Frontal cortex (tissue), 4 donors: ENCODE results near the gene GOLGA6L24. TPM values are rescaled to one million over a fixed set of nuclear protein-coding genes. Genes with fewer than 3 reads are reported as not detected.
"Not testable (repeated sequence)": the region's sequence is repeated elsewhere in the genome, so short reads cannot be mapped to it uniquely, and the experiment has no call there.

Experiments used
- DNase-seq, 2 donors: peaks; one replicate each; pipeline ENCODE4 v3.0.0; 2012; ENCODE audit warnings: low spot score in 2 of 2
- FAIRE-seq: peaks from 2 replicates; lab custom pipeline; 2012; peaks lifted over from hg19 to GRCh38; lab: Jason Lieb, UNC
- small RNA-seq: library from RNA; depleted of rRNA; stranded (forward); fragments of <200 nt; gene quantifications from one replicate; pipeline ENCODE3, GENCODE V24; 2014
- total RNA-seq: library from RNA; depleted of rRNA; stranded (reverse); fragments of >200 nt; gene quantifications from one replicate; pipeline ENCODE4 v1.2.3, GENCODE V29; 2014
- donor health status: control.
- donor health status: control.
- donor health status: control.

The GOLGA6L24 gene
- total RNA-seq, result not detected

GRCh38 chr15:28357984-28358383, at the start of gene GOLGA6L24:
TSS of gene GOLGA6L24 (minus strand) at chr15:28358084. CDS start at chr15:28358023, 61 bp downstream.
- DNase-seq, FAIRE-seq: not testable (repeated sequence)

- not testable (repeated sequence) for DNase-seq, FAIRE-seq
These were observed 45.0 kb upstream of the GOLGA6L24 start for GRCh38 chr15:28402774-28403435.

DNA sequence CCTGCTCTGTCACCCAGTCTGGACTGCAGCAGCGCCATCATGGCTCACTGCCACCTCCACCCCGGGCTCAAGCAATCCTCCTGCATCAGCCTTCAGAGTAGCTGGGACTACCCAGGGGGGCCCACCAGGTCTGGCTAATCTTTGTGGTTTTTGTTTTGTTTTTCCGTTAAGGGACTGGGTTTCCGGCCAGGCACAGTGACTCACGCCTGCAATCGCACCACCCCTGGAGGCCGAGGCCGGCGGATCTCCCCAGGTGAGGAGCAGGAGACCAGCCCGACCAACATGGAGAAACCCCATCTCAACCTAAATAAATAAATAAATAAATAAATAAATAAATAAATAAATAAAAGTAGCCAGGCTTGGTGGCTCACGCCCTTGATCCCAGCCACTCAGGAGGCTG, 38.1 kb upstream of the GOLGA6L24 start:
- DNase-seq, FAIRE-seq: not testable (repeated sequence)

GRCh38 chr15:28380053-28380452, 22.2 kb upstream of the GOLGA6L24 start:
- FAIRE-seq, DNase-seq: not testable (repeated sequence)

DNA sequence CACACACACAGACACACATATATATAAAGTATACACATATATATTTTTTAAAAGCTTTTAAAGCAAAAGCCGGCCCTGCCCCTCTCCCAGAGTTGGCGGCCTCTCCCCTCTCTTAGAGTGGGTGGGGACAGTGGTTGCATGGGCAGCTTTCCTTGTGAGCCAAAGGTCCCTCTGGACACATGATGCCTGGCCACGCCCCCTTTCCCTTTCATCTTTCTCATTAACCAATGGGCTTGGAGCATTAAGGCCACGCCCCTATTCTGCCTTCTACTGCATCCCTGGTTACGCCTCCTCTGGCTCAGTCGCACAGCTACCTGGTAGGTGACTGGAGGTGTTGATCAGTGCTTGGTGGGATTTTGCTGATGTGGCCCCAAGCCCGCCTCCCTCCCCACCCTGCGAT, 20.5 kb upstream of the GOLGA6L24 start, which contains the start of gene GOLGA8F:
TSS of gene GOLGA8F (plus strand) at position 301 of the 400 bp plus-strand sequence. CDS start at position 399, 98 bp downstream.
- not testable (repeated sequence) for FAIRE-seq

DNA sequence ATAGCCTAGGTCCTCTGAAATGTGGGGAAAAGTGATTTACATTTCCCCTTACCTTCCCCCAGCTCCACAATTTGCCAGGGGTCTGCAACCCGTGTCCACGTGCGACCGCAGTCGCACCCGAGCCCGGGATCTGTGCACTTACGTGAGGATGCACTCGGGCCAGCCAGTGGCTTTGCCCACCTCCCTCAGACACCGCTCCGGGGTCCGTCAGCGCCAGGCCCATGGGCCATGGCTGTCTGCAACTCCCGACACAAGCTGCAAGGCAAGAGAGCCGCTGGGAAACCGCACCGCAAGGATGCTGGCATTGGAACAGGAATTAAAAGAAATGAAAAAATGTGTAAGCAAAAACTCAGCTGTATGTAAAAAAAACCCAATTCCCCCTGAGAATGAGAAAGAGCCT, 7.6 kb upstream of the GOLGA6L24 start:
- not testable (repeated sequence) for FAIRE-seq, DNase-seq

More for the DNA sequence above, 20.5 kb upstream of the GOLGA6L24 start, which contains the start of gene GOLGA8F:
- DNase-seq, result not testable (repeated sequence)

GRCh38 chr15:28322129-28322588, 35.7 kb downstream of the GOLGA6L24 start, which contains the start of gene HERC2:
TSS of gene HERC2 (minus strand) at chr15:28322179. CDS start at chr15:28321433, 746 bp downstream.
- not testable (repeated sequence) for FAIRE-seq, DNase-seq

DNA sequence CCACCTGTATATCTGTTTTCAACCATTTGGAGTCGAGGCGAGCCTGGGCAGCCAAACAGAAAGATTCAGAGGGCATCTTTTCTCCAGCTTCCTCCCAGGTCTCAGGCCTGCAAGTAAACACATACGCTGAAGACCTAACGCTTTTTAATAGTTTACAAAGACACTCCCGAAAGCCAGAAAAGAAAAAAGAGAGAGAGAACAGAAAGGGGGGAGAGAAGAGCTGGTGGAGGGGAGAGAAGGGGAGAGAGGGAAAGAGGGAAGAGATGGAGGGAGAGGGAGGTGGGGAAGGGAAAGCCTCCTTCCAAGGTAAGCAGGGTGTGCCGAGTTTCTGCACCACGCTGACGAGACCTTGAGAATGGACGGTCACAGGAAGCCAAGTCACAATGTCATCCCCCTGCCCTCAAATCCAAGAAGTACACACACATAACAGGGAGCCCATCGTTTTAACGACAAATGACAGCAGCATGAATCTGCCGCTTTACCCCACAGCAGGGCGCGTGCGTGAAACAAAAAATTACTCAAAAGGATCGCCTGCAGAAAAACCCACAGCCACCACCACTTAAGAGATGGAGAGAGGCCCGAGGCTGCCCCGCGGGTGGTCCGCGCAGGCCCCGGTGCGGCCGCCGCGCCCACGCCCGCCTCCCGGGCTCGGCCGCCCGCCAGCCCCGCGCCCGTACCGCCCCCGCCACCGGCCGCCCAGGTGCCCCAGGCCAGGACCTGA, 36.4 kb downstream of the GOLGA6L24 start:
- FAIRE-seq, result not testable (repeated sequence)

GRCh38 chr15:28319725-28320124, 38.2 kb downstream of the GOLGA6L24 start:
- not testable (repeated sequence) for DNase-seq, FAIRE-seq

More for the DNA sequence above, 36.4 kb downstream of the GOLGA6L24 start:
- DNase-seq, result not testable (repeated sequence)

DNA sequence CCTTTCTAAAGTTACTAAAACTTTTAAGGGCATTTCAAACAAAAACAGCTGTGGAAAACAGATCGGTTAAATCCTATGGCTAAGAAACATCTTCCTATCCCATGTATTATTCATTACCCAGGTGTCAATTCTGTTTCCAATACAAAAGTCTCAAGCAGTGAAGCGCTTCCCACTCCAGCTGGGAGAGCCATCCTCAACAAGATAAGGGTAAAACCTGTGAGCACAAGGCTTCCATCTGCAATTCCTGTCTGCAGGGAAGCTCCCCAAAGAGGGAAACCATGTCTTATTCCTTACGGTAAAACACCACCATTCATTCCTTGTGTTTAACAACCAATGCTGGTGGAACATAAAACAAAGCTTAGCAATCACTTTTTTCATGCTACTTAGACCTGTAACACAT, 39.1 kb downstream of the GOLGA6L24 start:
- not testable (repeated sequence) for DNase-seq, FAIRE-seq

GRCh38 chr15:28318122-28318521, 39.8 kb downstream of the GOLGA6L24 start:
- DNase-seq, FAIRE-seq: not testable (repeated sequence)

- not testable (repeated sequence) for FAIRE-seq, DNase-seq
These were observed 40.9 kb downstream of the GOLGA6L24 start for GRCh38 chr15:28316958-28317357.

- FAIRE-seq, result not testable (repeated sequence)
These were observed 47.4 kb downstream of the GOLGA6L24 start for GRCh38 chr15:28310454-28310853.

DNA sequence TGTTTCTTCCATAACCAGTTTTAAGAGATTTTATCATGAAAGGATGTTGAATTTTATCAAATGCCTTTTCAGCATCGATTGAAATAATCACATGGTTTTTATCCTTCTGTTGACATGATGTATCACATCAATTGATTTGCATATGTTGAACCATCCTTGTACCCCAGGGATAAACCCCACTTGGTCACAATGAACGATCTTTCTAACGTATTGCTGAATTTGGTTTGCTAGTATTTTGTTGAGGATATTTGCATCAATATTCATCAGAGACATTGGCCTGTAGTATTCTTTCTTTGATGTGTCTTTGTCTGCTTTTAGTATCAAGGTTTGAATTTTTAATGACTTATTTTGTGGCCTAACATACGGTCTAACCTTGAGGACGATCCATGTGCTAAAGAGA, 49.2 kb downstream of the GOLGA6L24 start:
- not testable (repeated sequence) for FAIRE-seq, DNase-seq

More at GRCh38 chr15:28310454-28310853, 47.4 kb downstream of the GOLGA6L24 start:
- not testable (repeated sequence) for DNase-seq

Small RNAs within 50 kb of the gene (small RNA-seq; reads per million reads assigned to genes)
- gene AC091304.5 (not detected), gene RN7SL238P (not detected)

Other genes with a start within 250 kb of the GOLGA6L24 start
- 65.2 TPM for gene HERC2, start 35.9 kb downstream of the GOLGA6L24 start, total RNA-seq
- not detected for gene GOLGA8F, start 20.6 kb upstream of the GOLGA6L24 start, total RNA-seq
- gene GOLGA8G, start 174.9 kb upstream of the GOLGA6L24 start, total RNA-seq, result not detected
- gene GOLGA6L25, start 195.5 kb upstream of the GOLGA6L24 start, total RNA-seq, result not detected